GM10248 (cell line): ENCODE data around the gene MUC6.

ENCODE experiments used
- CTCF ChIA-PET: fragments of 300-600 bp; sonication (Branson Sonifier 250); formaldehyde crosslinking; extraction: SDS; loops from one replicate; lab custom pipeline; 2021; ENCODE audit warnings: antibody characterized with exemption; lab: Yijun Ruan, JAX
- POLR2A ChIA-PET: fragments of 350-650 bp; sonication (Branson Sonifier 250); formaldehyde crosslinking; extraction: SDS; loops from one replicate; lab custom pipeline; 2020; ENCODE audit warnings: antibody characterized with exemption; lab: Yijun Ruan, JAX
- DNase-seq: peaks from one replicate; pipeline ENCODE4 v3.0.0; 2012; ENCODE audit errors: extremely low spot score
- TF ChIP-seq, protein P1 (sequence below): IDR thresholded peaks from 2 replicates; pipeline ENCODE4 v1.5.1; 2012; ENCODE audit warnings: mild to moderate bottlenecking, low read depth; ENCODE audit errors: extremely low read depth, missing control alignments, control extremely low read depth

MUC6 gene

GRCh38 chr11:1082728-1083620 is 46.5 kb upstream of the MUC6 start:
- DNase-seq = no peak
- TF ChIP-seq, protein P1, sequence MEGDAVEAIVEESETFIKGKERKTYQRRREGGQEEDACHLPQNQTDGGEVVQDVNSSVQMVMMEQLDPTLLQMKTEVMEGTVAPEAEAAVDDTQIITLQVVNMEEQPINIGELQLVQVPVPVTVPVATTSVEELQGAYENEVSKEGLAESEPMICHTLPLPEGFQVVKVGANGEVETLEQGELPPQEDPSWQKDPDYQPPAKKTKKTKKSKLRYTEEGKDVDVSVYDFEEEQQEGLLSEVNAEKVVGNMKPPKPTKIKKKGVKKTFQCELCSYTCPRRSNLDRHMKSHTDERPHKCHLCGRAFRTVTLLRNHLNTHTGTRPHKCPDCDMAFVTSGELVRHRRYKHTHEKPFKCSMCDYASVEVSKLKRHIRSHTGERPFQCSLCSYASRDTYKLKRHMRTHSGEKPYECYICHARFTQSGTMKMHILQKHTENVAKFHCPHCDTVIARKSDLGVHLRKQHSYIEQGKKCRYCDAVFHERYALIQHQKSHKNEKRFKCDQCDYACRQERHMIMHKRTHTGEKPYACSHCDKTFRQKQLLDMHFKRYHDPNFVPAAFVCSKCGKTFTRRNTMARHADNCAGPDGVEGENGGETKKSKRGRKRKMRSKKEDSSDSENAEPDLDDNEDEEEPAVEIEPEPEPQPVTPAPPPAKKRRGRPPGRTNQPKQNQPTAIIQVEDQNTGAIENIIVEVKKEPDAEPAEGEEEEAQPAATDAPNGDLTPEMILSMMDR = no peak
- POLR2A ChIA-PET = no interaction called here
- CTCF ChIA-PET = no interaction called here

DNA sequence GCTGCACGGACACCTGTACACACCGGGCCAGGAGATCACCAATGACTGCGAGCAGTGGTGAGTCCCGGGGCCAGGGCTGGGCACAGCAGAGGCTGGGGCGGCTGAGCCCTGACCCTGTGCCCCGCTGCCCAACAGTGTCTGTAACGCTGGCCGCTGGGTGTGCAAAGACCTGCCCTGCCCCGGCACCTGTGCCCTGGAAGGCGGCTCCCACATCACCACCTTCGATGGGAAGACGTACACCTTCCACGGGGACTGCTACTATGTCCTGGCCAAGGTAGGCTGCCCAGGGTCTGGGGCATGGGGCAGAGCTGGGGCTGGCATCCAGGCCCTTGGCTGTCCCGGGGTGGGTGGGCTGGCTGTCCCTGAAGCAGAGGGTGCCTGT is 45.8 kb upstream of the MUC6 start:
- POLR2A ChIA-PET = no interaction called here
- DNase-seq = no peak
- CTCF ChIA-PET = no interaction called here
- TF ChIP-seq, protein P1 = no peak

DNA sequence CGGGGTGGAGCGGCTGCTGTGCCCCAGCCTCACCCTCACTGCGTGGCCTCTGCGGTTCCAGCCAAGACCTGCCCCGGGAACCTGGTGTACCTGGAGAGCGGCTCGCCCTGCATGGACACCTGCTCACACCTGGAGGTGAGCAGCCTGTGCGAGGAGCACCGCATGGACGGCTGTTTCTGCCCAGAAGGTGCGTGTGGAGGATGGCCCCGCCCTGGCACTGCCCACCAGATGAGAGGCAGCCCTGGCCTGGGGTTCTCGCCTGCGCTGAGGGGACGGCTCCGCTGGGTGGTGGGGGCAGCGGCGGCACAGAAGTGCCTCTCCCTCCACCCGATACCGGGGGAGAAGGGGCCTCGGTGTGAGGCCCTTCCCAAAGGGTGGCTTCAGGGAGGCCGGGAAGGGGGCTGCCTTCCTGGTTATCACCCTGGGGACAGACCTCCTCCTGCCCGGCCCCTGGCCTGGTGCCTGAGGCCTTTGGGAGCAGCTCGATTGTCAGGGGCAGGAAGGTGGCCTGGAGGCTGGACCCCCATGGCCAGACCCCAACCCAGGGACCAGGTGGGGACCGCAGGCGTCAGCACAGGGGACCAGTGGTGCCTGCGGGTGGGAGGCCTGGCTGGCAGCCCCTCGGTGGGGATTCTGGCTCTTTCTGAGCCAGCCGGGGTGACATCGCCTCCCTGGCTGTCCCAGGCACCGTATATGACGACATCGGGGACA is 45.2 kb upstream of the MUC6 start:
- ChIA-PET POLR2A (no interaction called here), CTCF (no interaction called here)
- TF ChIP-seq, protein P1 = no peak
- DNase-seq = no peak

DNA sequence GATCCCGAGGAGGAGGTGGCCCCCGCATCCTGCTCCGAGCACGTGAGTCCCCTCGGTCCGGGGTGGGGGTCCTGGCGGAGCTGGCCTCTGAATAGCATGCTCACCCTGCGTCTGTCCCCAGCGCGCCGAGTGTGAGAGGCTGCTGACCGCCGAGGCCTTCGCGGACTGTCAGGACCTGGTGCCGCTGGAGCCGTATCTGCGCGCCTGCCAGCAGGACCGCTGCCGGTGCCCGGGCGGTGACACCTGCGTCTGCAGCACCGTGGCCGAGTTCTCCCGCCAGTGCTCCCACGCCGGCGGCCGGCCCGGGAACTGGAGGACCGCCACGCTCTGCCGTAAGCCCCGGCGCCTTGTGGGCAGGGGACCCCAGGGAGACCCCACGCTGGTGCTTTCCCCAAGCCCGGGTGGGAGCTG is 41.7 kb upstream of the MUC6 start:
- ChIA-PET POLR2A (no interaction called here), CTCF (no interaction called here)
- DNase-seq = no peak
- TF ChIP-seq, protein P1 = no peak

DNA sequence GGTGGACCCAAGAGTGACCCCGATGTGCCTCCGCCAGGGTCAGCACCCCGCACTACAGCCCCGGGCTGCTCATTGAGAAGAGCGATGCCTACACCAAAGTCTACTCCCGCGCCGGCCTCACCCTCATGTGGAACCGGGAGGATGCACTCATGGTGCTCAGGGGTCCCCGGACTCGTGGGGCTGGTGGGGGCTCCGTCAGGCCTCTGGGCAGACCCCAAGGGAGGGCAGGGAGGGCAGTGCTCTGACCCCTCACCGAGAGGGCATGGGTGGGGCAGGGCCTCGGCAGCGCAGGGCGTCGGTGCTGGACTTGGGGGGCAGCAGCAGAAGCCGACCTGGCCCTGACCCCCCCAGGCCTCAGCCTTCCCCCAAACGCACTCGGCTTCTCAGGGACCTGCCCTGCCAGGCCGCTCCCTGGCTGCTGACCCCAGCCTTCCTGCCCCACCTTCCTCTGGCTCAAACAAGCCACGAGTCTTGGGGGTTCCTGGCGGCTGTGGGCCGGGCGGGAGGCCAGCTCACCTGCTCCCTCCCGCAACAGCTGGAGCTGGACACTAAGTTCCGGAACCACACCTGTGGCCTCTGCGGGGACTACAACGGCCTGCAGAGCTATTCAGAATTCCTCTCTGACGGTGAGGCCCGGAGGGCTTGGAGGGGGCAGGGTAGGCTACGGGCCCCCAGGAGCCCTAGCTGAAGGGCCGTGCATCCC is 41.0 kb upstream of the MUC6 start:
- TF ChIP-seq, protein P1 = no peak
- no peak for DNase-seq
- CTCF ChIA-PET = no interaction called here
- POLR2A ChIA-PET = no interaction called here

DNA sequence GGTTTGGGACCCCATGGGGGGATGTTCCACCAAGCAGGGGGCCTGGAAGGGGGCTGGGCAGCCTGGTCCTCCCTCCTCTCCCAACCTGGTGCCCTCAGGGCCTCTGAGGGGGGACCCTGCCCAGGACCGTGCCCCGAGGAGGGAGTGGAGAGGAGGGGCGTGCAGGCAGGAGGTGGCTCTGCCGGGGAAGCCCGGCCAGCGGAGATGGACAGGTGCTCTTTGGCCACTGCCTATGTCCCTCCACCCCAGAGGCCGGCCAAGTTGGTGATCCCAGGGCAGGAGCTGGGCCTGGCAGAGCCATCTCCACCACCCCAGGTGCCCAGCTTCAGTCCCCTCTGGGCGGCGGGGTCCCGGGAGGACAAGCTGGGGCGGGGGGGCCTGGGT is 40.5 kb upstream of the MUC6 start:
- no peak for DNase-seq
- TF ChIP-seq, protein P1 = no peak
- CTCF ChIA-PET = no interaction called here
- POLR2A ChIA-PET = no interaction called here
